ENCODE data around the gene MYO7A.

- no peak for TF ChIP-seq CTCF (conservative IDR thresholded peaks at IDR 0.05)
- no peak for TF ChIP-seq EZH2 (IDR thresholded peaks at IDR 0.05; ENCODE audit: low read depth)
Measured at GRCh38 chr11:77213589-77214428, 85.8 kb downstream of the MYO7A start.
